ENCODE data around the gene AFF3.

- no peak for TF ChIP-seq POLR2AphosphoS2 (IDR thresholded peaks at IDR 0.05; ENCODE audit: low read depth, low read length)
- TF ChIP-seq SREBF2 (IDR thresholded peaks at IDR 0.05; ENCODE audit: low read length): no peak
- TF ChIP-seq NFYB (IDR thresholded peaks at IDR 0.05; ENCODE audit: insufficient read depth, low read depth, low read length): no peak
- no peak for TF ChIP-seq POLR2AphosphoS5 (IDR thresholded peaks at IDR 0.05; ENCODE audit: low read length)
- TF ChIP-seq, protein P1, sequence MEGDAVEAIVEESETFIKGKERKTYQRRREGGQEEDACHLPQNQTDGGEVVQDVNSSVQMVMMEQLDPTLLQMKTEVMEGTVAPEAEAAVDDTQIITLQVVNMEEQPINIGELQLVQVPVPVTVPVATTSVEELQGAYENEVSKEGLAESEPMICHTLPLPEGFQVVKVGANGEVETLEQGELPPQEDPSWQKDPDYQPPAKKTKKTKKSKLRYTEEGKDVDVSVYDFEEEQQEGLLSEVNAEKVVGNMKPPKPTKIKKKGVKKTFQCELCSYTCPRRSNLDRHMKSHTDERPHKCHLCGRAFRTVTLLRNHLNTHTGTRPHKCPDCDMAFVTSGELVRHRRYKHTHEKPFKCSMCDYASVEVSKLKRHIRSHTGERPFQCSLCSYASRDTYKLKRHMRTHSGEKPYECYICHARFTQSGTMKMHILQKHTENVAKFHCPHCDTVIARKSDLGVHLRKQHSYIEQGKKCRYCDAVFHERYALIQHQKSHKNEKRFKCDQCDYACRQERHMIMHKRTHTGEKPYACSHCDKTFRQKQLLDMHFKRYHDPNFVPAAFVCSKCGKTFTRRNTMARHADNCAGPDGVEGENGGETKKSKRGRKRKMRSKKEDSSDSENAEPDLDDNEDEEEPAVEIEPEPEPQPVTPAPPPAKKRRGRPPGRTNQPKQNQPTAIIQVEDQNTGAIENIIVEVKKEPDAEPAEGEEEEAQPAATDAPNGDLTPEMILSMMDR (IDR thresholded peaks at IDR 0.05 in 2 of 3, conservative IDR thresholded peaks at IDR 0.05 in 1 of 3; ENCODE audit: control insufficient read depth in 2 of 3, extremely low read depth in 1 of 3, insufficient read depth in 1 of 3, low read depth in 3 of 3, low read length in 3 of 3): no peak
- TF ChIP-seq ATF2 (IDR thresholded peaks at IDR 0.05; ENCODE audit: low read length): no peak
- no peak for TF ChIP-seq RCOR1 (conservative IDR thresholded peaks at IDR 0.05; ENCODE audit: low read depth, low read length)
These were observed 352.5 kb downstream of the AFF3 start for GRCh38 chr2:99789849-99790248.

All from GM12878 (cell line).